ENCODE results near the gene DNM3. TPM values are rescaled to one million over a fixed set of nuclear protein-coding genes. Genes with fewer than 3 reads are reported as not detected.

Gene DNM3
- total and polyA plus RNA-seq, 9 donors, result 2.2 to 7.0 (median 3.9) TPM

GRCh38 chr1:172452536-172453152, 611.3 kb downstream of the DNM3 start:
- DNase-seq, result peak; percentile 69
- Histone ChIP-seq H3K4me1 (ENCODE audit: control insufficient read depth, insufficient read depth, low read length) (peaks cover 23% of the 10 kb centered on the region), H3K27me3 (ENCODE audit: control insufficient read depth, insufficient read depth, low read length) (no peaks in the 10 kb centered on the region), H3K9me3 (replicated peaks; ENCODE audit: control insufficient read depth, low read depth, low read length) (no peaks in the 10 kb centered on the region), H3K36me3 (ENCODE audit: control insufficient read depth, insufficient read depth, low read length) (peaks cover 4% of the 10 kb centered on the region), H3K4me3 (ENCODE audit: low read length) (peak overlapping the region; percentile 45), H3K27ac (ENCODE audit: low read length) (peak overlapping the region; percentile 89)
- WGBS (ENCODE audit: insufficient coverage), result 30% methylated on average over 2 of the region's 7 CpGs

DNA sequence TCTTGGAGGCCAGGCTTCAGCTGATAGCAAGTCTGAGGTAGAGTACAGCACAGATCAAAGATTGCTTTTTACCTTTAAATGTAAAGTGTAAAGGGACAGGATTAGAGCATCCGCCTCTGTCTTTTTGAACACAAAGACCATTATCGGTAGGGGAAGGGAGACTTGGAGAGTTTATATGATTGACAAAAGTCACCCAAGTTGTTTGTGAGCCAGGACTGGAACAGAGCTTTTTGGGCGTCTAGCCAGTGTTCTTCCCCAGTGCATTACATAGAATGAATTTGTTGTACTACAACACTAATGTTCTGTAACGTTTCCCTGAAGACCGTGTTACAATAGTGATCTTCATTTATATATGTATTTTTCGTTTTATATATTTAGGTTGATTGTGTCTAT, 611.9 kb downstream of the DNM3 start:
- Histone ChIP-seq H3K4me3 (ENCODE audit: low read length) (peak overlapping the region; percentile 45), H3K27ac (ENCODE audit: low read length) (peak overlapping the region; percentile 89), H3K27me3 (ENCODE audit: control insufficient read depth, insufficient read depth, low read length) (no peaks in the 10 kb centered on the region), H3K4me1 (ENCODE audit: control insufficient read depth, insufficient read depth, low read length) (peaks cover 23% of the 10 kb centered on the region), H3K36me3 (ENCODE audit: control insufficient read depth, insufficient read depth, low read length) (peaks cover 4% of the 10 kb centered on the region), H3K9me3 (replicated peaks; ENCODE audit: control insufficient read depth, low read depth, low read length) (no peaks in the 10 kb centered on the region)
- no peak for DNase-seq
- WGBS (ENCODE audit: insufficient coverage), result no CpG with 5 or more reads among the region's 6 CpGs

DNA sequence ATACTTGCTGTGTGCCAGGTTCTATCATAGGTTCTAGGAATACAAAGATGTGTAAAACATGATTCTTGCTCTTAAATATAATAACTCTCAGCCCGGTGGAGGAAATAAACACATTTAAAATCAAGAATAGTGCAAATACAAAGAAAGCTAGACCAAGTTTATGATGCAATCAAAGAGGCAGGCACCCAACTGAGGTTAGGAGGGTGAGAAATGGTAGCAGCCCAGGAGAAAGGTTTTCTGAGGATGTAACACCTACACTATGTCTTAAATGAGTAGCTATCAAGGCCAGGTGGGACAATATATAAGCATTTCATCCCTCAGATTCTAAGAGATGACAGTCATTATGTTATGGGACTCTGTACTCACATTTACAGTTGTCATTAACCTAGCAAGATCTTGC, 612.3 kb downstream of the DNM3 start:
- Histone ChIP-seq H3K27me3 (ENCODE audit: control insufficient read depth, insufficient read depth, low read length) (no peaks in the 10 kb centered on the region), H3K4me3 (ENCODE audit: low read length) (peak overlapping the region; percentile 45), H3K4me1 (ENCODE audit: control insufficient read depth, insufficient read depth, low read length) (peaks cover 23% of the 10 kb centered on the region), H3K27ac (ENCODE audit: low read length) (peak overlapping the region; percentile 89), H3K9me3 (replicated peaks; ENCODE audit: control insufficient read depth, low read depth, low read length) (no peaks in the 10 kb centered on the region), H3K36me3 (ENCODE audit: control insufficient read depth, insufficient read depth, low read length) (peaks cover 4% of the 10 kb centered on the region)
- WGBS (ENCODE audit: insufficient coverage), result no CpG with 5 or more reads among the region's 1 CpG
- no peak for DNase-seq

GRCh38 chr1:172455451-172455850, 614.2 kb downstream of the DNM3 start:
- Histone ChIP-seq H3K4me1 (ENCODE audit: control insufficient read depth, insufficient read depth, low read length) (peaks cover 13% of the 10 kb centered on the region), H3K36me3 (ENCODE audit: control insufficient read depth, insufficient read depth, low read length) (peaks cover 4% of the 10 kb centered on the region), H3K27me3 (ENCODE audit: control insufficient read depth, insufficient read depth, low read length) (no peaks in the 10 kb centered on the region), H3K4me3 (ENCODE audit: low read length) (no peak overlapping the region), H3K9me3 (replicated peaks; ENCODE audit: control insufficient read depth, low read depth, low read length) (no peaks in the 10 kb centered on the region), H3K27ac (ENCODE audit: low read length) (no peak overlapping the region)
- WGBS (ENCODE audit: insufficient coverage), result 86% methylated on average over 1 of the region's 1 CpG
- no peak for DNase-seq

DNA sequence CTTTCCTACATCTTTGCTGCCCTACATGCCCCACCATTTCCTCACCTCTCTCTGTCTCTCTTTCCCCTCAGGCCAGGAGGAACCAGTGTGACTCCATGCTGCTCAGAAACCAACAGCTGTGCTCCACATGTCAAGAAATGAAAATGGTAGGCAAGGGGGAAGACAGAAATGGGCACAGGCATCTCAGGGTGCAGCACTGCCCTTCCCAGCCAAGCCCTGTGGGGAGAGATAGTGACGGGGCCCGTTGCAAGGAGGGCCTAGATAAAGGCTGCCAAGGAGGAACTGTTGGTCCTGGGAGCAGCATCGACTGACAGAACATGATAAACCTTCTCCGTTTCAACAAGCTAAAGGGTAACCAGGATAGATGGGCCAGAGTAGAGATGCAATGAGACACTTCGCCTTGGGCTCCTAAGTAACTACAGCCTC, 615.1 kb downstream of the DNM3 start:
- Histone ChIP-seq H3K4me1 (ENCODE audit: control insufficient read depth, insufficient read depth, low read length) (peaks cover 8% of the 10 kb centered on the region), H3K36me3 (ENCODE audit: control insufficient read depth, insufficient read depth, low read length) (peaks cover 4% of the 10 kb centered on the region), H3K27me3 (ENCODE audit: control insufficient read depth, insufficient read depth, low read length) (no peaks in the 10 kb centered on the region), H3K9me3 (replicated peaks; ENCODE audit: control insufficient read depth, low read depth, low read length) (no peaks in the 10 kb centered on the region), H3K4me3 (ENCODE audit: low read length) (no peak overlapping the region), H3K27ac (ENCODE audit: low read length) (no peak overlapping the region)
- WGBS (ENCODE audit: insufficient coverage), result 92% methylated on average over 4 of the region's 5 CpGs
- no peak for DNase-seq

GRCh38 chr1:172457479-172458130, 616.3 kb downstream of the DNM3 start:
- no peak overlapping the region for H3K27ac ChIP-seq (ENCODE audit: low read length)
- H3K9me3 ChIP-seq (replicated peaks; ENCODE audit: control insufficient read depth, low read depth, low read length), result no peaks in the 10 kb centered on the region
- no CpG with 5 or more reads among the region's 1 CpG for WGBS (ENCODE audit: insufficient coverage)
- no peak for DNase-seq
- H3K27me3 ChIP-seq (ENCODE audit: control insufficient read depth, insufficient read depth, low read length), result no peaks in the 10 kb centered on the region
- H3K36me3 ChIP-seq (ENCODE audit: control insufficient read depth, insufficient read depth, low read length), result peaks cover 4% of the 10 kb centered on the region
- H3K4me1 ChIP-seq (ENCODE audit: control insufficient read depth, insufficient read depth, low read length), result peaks cover 7% of the 10 kb centered on the region
- H3K4me3 ChIP-seq (ENCODE audit: low read length), result no peak overlapping the region

DNA sequence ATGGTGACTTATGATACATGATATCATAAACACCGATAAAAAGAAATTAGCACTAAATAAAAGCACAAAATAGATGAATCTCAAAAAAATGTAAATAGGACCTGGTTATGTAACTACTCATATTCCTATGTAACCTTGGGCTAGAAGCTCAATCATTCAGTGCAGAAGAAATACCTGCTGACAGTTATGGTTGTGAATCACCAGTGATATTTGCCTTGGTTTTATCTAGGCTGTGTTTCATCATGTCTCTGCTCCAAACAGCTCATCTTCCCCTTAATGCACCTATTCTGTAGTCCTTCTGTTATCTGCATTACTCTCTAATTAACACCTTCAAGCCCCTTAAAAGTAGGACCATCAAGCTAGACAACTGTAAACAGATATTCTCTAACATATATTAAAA, 618.9 kb downstream of the DNM3 start:
- H3K27me3 ChIP-seq (ENCODE audit: control insufficient read depth, insufficient read depth, low read length), result no peaks in the 10 kb centered on the region

GRCh38 chr1:172460887-172461315, 619.6 kb downstream of the DNM3 start:
- peaks cover 4% of the 10 kb centered on the region for H3K36me3 ChIP-seq (ENCODE audit: control insufficient read depth, insufficient read depth, low read length)
- peaks cover 4% of the 10 kb centered on the region for H3K4me1 ChIP-seq (ENCODE audit: control insufficient read depth, insufficient read depth, low read length)
- H3K27ac ChIP-seq (ENCODE audit: low read length), result no peak overlapping the region
- no peak for DNase-seq
- no peak overlapping the region for H3K4me3 ChIP-seq (ENCODE audit: low read length)
- H3K9me3 ChIP-seq (replicated peaks; ENCODE audit: control insufficient read depth, low read depth, low read length), result no peaks in the 10 kb centered on the region
- WGBS (ENCODE audit: insufficient coverage), result no CpG with 5 or more reads among the region's 1 CpG
- H3K27me3 ChIP-seq (ENCODE audit: control insufficient read depth, insufficient read depth, low read length), result no peaks in the 10 kb centered on the region

More for the DNA sequence above, 618.9 kb downstream of the DNM3 start:
- Histone ChIP-seq H3K4me3 (ENCODE audit: low read length) (no peak overlapping the region), H3K9me3 (replicated peaks; ENCODE audit: control insufficient read depth, low read depth, low read length) (no peaks in the 10 kb centered on the region), H3K27ac (ENCODE audit: low read length) (no peak overlapping the region), H3K4me1 (ENCODE audit: control insufficient read depth, insufficient read depth, low read length) (peaks cover 4% of the 10 kb centered on the region), H3K36me3 (ENCODE audit: control insufficient read depth, insufficient read depth, low read length) (peaks cover 4% of the 10 kb centered on the region)
- DNase-seq, result no peak
- no CpG with 5 or more reads among the region's 1 CpG for WGBS (ENCODE audit: insufficient coverage)

Other genes with a start within 250 kb of the DNM3 start
- gene MYOCOS, start 219.3 kb upstream of the DNM3 start, total RNA-seq, result not detected
- gene MYOCOS, start 219.3 kb upstream of the DNM3 start, polyA plus RNA-seq (ENCODE audit: insufficient read depth in 1 of 8, insufficient read length in 8 of 8, low replicate concordance in 1 of 8), result under 1 TPM in 2 of 8 donors, not detected in 6; 0.14 to 0.16 TPM
- gene MYOC, start 188.8 kb upstream of the DNM3 start, total RNA-seq, result 9.7 TPM
- gene MYOC, start 188.8 kb upstream of the DNM3 start, polyA plus RNA-seq (ENCODE audit: insufficient read depth in 1 of 8, insufficient read length in 8 of 8, low replicate concordance in 1 of 8), result 1 to 10 TPM; 1.6 to 6.5 (median 5.1) TPM
- 5.5 TPM for gene VAMP4, start 99.4 kb upstream of the DNM3 start, total RNA-seq
- gene VAMP4, start 99.4 kb upstream of the DNM3 start, polyA plus RNA-seq (ENCODE audit: insufficient read depth in 1 of 8, insufficient read length in 8 of 8, low replicate concordance in 1 of 8), result 10 to 100 TPM in 3 of 8 donors, 1 to 10 TPM in 5; 7.7 to 11.7 (median 8.4) TPM
- 16.3 TPM for gene METTL13, start 59.8 kb upstream of the DNM3 start, total RNA-seq
- gene METTL13, start 59.8 kb upstream of the DNM3 start, polyA plus RNA-seq (ENCODE audit: insufficient read depth in 1 of 8, insufficient read length in 8 of 8, low replicate concordance in 1 of 8), result 10 to 100 TPM; 20.2 to 27.9 (median 23.5) TPM

Measured in muscle of leg (tissue), 11 donors.